Globus pallidus (tissue), 1 donor: ENCODE data around the gene SPNS1.
"Not testable (repeated sequence)": the region's sequence is repeated elsewhere in the genome, so short reads cannot be mapped to it uniquely, and the experiment has no call there.

ENCODE experiments used
- DNase-seq: peaks from one replicate; pipeline ENCODE4 v3.0.0-alpha.2; 2015; ENCODE audit warnings: low spot score

Gene SPNS1

GRCh38 chr16:28974437-28975157 lies at the start of gene SPNS1:
Gene SPNS1 (plus strand): TSS chr16:28974778. CDS start chr16:28975152, 374 bp downstream.
- peak; percentile 92 for DNase-seq

GRCh38 chr16:28925386-28926228 lies 49.0 kb upstream of the SPNS1 start:
- DNase-seq, result peak; percentile 64

GRCh38 chr16:28926284-28926683 lies 48.3 kb upstream of the SPNS1 start:
- not testable (repeated sequence) for DNase-seq

GRCh38 chr16:28927815-28928214 lies 46.8 kb upstream of the SPNS1 start:
- no peak for DNase-seq

GRCh38 chr16:28930203-28930602 lies 44.4 kb upstream of the SPNS1 start:
- DNase-seq, result no peak

- no peak for DNase-seq
Observed at GRCh38 chr16:28930652-28931051, 43.9 kb upstream of the SPNS1 start.

- DNase-seq, result no peak
Observed at GRCh38 chr16:28931801-28932225, 42.8 kb upstream of the SPNS1 start, which contains the start of gene CD19. Gene CD19 (plus strand): TSS chr16:28931971. CDS start chr16:28932001, 30 bp downstream.

- no peak for DNase-seq
Observed at GRCh38 chr16:28932339-28933141, 42.0 kb upstream of the SPNS1 start.

GRCh38 chr16:28933171-28933570 lies 41.4 kb upstream of the SPNS1 start:
- no peak for DNase-seq

- DNase-seq, result no peak
Observed at GRCh38 chr16:28935346-28935745, 39.2 kb upstream of the SPNS1 start.

GRCh38 chr16:28935924-28936783 lies 38.4 kb upstream of the SPNS1 start:
- DNase-seq, result peak; percentile 53

- no peak for DNase-seq
Observed at GRCh38 chr16:28936784-28937155, 37.8 kb upstream of the SPNS1 start.

GRCh38 chr16:28937222-28937876 lies 37.2 kb upstream of the SPNS1 start:
- DNase-seq, result no peak

- DNase-seq, result no peak
Observed at GRCh38 chr16:28938721-28939120, 35.9 kb upstream of the SPNS1 start.

GRCh38 chr16:28939825-28940224 lies 34.8 kb upstream of the SPNS1 start:
- DNase-seq, result not testable (repeated sequence)

GRCh38 chr16:28943281-28943680 lies 31.3 kb upstream of the SPNS1 start:
- DNase-seq, result no peak

- no peak for DNase-seq
Observed at GRCh38 chr16:28946681-28947080, 27.9 kb upstream of the SPNS1 start.

GRCh38 chr16:28950648-28951409 lies 23.7 kb upstream of the SPNS1 start, which contains the start of gene NFATC2IP:
Gene NFATC2IP (plus strand): TSS chr16:28950937. CDS start chr16:28951012, 75 bp downstream.
- peak; percentile 100 for DNase-seq

- no peak for DNase-seq
Observed at GRCh38 chr16:28951410-28951943, 23.1 kb upstream of the SPNS1 start.

GRCh38 chr16:28958216-28958615 lies 16.4 kb upstream of the SPNS1 start:
- no peak for DNase-seq
